GM13976 (cell line): ENCODE results near the gene EMP1.

ENCODE experiments used
- DNase-seq: peaks from one replicate; pipeline ENCODE4 v3.0.0; 2012; ENCODE audit warnings: low spot score
- in situ Hi-C: fragments of 300-500 bp; cut with MboI; formaldehyde crosslinking; loops from one replicate; pipeline ENCODE4 v1.12.0; 2022; ENCODE audit warnings: low sequenced_read_pairs, mixed read lengths, inconsistent platforms; ENCODE audit not compliant: unreplicated experiment
- TF ChIP-seq, protein P1 (sequence below): IDR thresholded peaks from 2 replicates; pipeline ENCODE4 v1.5.1; 2012; ENCODE audit warnings: borderline replicate concordance, mild to moderate bottlenecking; ENCODE audit not compliant: insufficient read depth; ENCODE audit errors: extremely low read depth, missing control alignments, control extremely low read depth

EMP1 gene

DNA sequence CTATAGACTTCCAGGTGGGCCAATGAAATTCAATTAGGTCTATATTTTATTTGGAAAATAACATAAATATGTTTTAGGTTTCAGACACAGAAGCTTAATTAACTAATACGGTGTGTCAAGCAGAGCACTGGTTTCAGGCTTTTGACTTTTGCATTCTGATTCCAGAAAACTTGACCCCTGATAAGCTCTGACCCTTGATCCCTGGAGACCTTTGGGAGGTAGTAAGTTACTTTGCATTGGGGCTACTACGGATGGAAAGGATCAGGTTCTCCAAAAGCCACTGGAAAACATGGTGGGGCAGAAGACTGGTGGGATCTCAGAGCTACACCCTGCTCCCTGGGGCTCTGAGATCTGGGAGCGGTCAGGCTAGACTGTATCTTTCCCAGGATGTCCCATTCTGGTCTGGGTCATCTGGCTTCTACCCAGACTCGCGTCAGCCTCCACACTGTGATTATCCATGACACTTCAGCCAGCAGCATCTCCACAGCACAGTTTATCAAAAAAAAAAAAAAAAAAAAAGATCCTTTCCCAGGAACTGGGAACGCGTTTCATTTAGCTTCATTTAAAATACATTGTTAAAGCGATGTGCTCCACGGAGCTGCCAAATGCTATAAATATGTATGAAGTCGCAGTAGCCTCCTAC is 17.8 kb upstream of the EMP1 start:
- DNase-seq = no peak
- TF ChIP-seq, protein P1, sequence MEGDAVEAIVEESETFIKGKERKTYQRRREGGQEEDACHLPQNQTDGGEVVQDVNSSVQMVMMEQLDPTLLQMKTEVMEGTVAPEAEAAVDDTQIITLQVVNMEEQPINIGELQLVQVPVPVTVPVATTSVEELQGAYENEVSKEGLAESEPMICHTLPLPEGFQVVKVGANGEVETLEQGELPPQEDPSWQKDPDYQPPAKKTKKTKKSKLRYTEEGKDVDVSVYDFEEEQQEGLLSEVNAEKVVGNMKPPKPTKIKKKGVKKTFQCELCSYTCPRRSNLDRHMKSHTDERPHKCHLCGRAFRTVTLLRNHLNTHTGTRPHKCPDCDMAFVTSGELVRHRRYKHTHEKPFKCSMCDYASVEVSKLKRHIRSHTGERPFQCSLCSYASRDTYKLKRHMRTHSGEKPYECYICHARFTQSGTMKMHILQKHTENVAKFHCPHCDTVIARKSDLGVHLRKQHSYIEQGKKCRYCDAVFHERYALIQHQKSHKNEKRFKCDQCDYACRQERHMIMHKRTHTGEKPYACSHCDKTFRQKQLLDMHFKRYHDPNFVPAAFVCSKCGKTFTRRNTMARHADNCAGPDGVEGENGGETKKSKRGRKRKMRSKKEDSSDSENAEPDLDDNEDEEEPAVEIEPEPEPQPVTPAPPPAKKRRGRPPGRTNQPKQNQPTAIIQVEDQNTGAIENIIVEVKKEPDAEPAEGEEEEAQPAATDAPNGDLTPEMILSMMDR = no peak
- in situ Hi-C loops = no loop called here

DNA sequence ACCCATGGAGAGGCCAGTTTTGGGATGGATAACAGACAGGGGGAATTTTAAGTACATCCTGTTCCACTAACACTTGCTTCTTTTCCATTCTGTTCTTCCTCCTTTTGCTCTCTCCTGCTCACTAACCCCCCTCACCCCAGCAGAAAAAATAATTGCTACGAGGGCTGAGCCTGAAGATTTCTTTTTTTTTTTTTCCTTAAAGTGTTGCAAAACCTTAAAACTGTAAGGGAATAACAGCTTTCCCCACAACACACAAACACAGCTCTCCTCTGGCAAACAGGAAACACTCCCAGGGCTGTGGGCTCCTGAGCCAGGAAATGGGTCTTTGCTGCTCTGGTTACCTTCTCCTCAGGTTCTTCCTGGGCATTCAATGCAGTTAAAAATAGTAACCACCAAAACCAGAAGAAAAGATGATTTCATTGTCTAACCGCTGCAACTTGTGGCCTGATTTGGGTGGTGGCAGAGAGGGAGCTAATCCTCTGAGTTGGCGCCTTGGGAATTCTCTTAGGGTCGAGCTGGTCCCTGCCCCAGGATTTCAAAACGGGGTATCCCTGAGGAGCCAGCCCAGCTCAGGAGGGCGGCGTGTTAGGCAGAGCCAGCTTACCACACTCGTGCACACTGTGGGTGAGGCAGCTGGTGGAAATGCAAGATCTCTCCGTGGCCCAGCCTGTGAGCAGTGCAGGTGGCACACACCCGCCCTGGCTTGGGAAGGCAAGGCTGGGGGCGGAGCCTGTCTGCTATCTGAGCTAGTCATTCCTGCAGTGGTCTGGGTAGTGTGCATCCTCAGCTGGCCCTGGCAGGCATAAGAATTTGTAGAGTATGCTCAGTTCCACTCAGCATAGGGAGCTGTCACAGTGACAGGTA is 17.1 kb upstream of the EMP1 start:
- DNase-seq = no peak
- TF ChIP-seq, protein P1 = no peak
- in situ Hi-C loops = no loop called here

DNA sequence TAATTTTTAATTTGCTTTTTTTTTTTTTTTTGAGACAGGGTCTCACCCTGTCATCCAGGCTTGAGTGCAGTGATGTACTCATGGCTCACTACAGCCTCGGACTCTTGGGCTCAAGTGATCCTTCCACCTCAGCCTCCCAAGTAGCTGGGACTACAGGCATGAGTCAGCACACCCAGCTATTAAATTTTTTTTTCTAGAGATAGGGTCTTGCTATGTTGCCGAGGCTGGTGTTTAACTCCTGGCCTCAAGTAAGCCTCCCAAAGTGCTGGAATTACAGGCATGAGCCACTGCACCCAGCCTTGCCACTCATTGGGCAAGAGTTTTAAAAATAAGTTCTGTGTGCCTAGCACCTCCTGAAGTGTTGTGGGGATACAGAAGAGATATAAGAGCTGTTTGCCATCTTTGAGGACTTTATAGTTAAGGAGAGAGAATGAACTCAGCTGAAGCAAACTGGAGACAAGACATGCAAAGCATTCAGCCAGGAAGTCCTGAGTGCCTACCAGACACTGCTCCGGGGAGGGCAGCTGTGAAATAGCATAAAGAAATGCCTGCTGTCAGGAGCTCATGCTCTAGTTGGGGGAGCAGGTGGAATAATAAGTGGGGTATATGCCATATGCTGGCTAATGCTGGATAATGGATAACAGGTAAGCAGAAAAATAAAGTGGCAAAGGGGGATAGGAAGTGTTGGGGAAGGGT is 15.0 kb upstream of the EMP1 start:
- in situ Hi-C loops = no loop called here
- TF ChIP-seq, protein P1 = no peak
- no peak for DNase-seq

DNA sequence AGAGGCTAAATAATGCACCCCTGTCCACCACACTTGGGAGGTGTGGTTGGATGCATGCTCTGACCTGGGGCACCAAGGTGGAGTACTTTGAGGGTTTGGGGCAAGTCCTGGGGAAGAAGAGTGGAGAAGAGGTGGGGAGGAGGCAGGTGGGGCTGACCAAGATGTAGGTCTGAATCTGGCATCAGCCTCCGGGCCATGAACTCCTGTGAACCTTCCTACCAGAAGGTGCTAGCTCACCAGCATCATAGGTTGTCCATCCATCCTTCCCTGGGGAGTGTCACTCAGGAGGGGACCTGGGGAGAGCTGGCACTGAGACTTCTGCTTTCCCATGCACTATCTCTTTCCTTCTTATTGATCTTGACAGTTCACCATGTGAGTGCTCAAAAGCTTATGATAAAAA is 13.6 kb upstream of the EMP1 start:
- in situ Hi-C loops = no loop called here
- no peak for DNase-seq
- TF ChIP-seq, protein P1 = no peak

DNA sequence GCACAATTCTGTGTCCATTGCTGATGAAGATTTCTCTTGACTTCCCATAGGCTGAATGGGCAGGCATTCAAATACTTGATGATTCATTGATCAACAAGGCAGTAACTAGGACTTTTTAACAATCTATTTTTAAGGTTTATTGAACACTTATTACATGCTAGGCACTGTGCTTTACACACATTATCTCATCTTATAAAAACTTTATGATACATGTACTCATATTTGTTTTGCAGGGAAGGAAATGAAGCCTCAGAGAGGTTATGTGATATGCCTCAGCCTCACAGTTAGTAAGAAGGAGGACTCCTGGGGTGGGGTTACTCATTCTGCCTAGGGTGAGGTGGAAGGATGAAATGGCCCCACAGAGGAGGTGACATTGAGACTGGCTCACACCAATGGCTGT is 12.9 kb upstream of the EMP1 start:
- no peak for DNase-seq
- in situ Hi-C loops = no loop called here
- TF ChIP-seq, protein P1 = no peak

DNA sequence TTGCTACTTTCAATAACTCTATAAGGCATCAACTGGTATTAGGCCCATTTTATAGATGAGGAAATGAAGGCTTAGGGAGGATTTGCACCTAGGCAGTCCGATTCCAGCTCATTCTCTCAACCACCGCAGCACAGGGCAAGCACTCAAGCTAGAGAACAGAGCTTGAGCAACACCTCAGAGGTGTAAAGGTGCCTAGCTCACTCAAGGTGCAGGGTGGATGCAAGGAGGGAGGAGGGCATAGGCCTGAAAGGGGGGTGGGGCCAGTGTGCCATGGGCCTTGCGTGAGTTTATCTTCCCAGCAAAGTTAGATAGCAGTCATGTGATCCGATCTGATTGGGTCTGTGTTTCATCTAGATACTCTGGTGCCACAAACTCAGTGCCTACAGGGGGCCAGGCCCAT is 10.2 kb upstream of the EMP1 start:
- in situ Hi-C loops = no loop called here
- TF ChIP-seq, protein P1 = no peak
- DNase-seq = no peak
